ENCODE results near the gene CORO7. TPM values are rescaled to one million over a fixed set of nuclear protein-coding genes. Genes with fewer than 3 reads are reported as not detected.

The CORO7 gene
- total RNA-seq, 1 donor from 2014 or later = 35.1 TPM

DNA sequence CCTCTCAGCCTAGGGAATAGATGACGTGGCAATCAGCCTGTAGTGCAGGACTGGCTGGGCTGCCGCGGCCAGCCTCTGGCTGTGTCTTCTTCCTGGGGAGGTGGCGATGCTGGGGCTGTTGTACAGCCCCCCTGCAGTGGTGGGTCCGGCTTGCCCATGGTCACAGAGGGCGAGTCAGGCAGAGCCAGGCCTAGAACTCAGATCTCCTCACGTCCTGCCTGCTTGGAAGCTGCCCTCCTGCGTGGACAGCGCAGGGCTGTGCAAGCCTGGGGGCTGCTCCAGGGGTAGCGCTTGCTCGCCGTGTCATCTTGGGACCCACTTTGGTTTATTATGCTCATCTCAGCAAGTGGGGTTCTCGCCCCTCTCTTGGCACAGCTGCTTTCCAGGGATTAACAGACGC is 38.7 kb upstream of the CORO7 start:
- Mint-ChIP-seq H3K4me3 (no peak overlapping the region), H3K4me1 (no peaks in the 10 kb centered on the region), H3K27me3 (ENCODE audit: low read depth) (no peaks in the 10 kb centered on the region), H3K9me3 (no peaks in the 10 kb centered on the region), H3K27ac (no peak overlapping the region), H3K36me3 (peaks cover 21% of the 10 kb centered on the region)
- TF ChIP-seq, protein P1, sequence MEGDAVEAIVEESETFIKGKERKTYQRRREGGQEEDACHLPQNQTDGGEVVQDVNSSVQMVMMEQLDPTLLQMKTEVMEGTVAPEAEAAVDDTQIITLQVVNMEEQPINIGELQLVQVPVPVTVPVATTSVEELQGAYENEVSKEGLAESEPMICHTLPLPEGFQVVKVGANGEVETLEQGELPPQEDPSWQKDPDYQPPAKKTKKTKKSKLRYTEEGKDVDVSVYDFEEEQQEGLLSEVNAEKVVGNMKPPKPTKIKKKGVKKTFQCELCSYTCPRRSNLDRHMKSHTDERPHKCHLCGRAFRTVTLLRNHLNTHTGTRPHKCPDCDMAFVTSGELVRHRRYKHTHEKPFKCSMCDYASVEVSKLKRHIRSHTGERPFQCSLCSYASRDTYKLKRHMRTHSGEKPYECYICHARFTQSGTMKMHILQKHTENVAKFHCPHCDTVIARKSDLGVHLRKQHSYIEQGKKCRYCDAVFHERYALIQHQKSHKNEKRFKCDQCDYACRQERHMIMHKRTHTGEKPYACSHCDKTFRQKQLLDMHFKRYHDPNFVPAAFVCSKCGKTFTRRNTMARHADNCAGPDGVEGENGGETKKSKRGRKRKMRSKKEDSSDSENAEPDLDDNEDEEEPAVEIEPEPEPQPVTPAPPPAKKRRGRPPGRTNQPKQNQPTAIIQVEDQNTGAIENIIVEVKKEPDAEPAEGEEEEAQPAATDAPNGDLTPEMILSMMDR (IDR thresholded peaks at IDR 0.05; ENCODE audit: unreplicated experiment) = no peak
- no peak for DNase-seq (ENCODE audit: low spot score in 2 of 2, unreplicated experiment in 2 of 2)

DNA sequence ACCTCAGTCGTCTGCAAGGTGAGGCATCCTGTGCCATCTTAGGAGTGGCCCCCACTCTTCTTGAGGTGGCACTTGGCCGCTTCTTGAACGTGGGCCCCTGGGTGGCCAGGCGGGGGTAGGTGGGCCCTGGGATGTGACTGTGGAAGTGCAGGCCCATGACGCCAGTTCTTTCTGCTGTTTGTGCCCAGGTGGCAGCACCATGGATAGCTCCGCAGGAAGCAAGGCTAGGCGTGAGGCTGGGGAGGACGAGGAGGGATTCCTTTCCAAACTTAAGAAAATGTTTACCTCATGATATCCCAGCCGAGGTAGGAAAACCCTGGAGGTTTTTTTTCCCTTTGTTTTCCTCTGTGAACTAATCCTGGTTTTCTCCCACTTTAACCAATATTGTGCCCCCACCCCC is 38.2 kb upstream of the CORO7 start:
- Mint-ChIP-seq H3K9me3 (no peaks in the 10 kb centered on the region), H3K27ac (no peak overlapping the region), H3K27me3 (ENCODE audit: low read depth) (no peaks in the 10 kb centered on the region), H3K4me1 (no peaks in the 10 kb centered on the region), H3K4me3 (no peak overlapping the region), H3K36me3 (peaks cover 20% of the 10 kb centered on the region)
- TF ChIP-seq, protein P1 (IDR thresholded peaks at IDR 0.05; ENCODE audit: unreplicated experiment) = no peak
- no peak for DNase-seq (ENCODE audit: low spot score in 2 of 2, unreplicated experiment in 2 of 2)

DNA sequence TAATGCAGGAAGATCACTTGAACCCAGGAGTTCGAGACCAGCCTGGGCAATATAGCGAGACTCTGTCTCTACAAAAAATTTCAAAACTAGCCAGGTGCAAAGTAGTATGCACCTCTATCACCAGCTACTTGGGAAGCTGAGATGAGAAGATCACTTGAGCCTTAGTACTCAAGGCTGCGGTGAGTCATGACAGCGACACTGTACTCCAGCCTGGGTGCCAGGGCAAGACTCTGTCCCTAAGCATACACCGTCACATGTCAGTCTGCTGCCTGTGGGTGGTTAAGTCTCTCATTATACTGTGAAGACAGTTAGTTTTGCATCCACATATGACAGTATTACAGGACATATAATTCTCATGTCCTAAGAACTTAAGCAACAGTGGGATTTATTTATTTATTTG is 36.3 kb upstream of the CORO7 start:
- Mint-ChIP-seq H3K36me3 (peaks cover 21% of the 10 kb centered on the region), H3K27ac (no peak overlapping the region)
- DNase-seq (ENCODE audit: low spot score in 2 of 2, unreplicated experiment in 2 of 2) = no peak

DNA sequence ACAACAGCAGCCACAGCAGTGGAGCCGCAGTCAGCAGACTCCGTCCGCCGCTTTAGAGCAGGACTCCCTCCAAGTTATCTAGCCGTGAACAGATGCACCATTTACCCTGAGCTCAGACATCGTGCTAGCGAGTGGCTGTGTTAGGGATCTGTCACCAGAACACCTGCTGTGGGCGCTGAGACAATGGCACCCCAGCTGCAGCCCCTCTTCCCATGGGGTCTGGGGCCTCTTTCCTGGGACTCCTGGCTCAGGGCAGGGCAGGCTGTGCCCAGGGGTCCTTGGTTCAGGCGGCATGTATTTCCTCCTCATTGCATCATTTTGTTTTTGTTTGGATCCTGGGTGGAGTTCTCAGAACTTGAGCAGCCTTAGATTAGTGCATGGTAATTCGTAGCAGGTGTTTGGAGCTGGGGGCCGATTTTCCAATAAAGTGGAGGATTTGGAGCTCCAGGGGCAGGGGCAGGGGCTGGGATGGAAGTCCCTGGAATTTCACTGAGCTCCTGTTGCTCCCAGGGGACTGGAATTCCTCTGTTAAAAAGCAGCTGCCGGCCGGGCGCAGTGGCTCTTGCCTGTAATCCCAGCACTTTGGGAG is 34.6 kb upstream of the CORO7 start:
- no peaks in the 10 kb centered on the region for H3K27me3 Mint-ChIP-seq (ENCODE audit: low read depth)
- H3K4me1 Mint-ChIP-seq = no peaks in the 10 kb centered on the region
- TF ChIP-seq, protein P1 (IDR thresholded peaks at IDR 0.05; ENCODE audit: unreplicated experiment) = no peak
- H3K4me3 Mint-ChIP-seq = no peak overlapping the region
- peaks cover 23% of the 10 kb centered on the region for H3K36me3 Mint-ChIP-seq
- no peaks in the 10 kb centered on the region for H3K9me3 Mint-ChIP-seq
- no peak for DNase-seq (ENCODE audit: low spot score in 2 of 2, unreplicated experiment in 2 of 2)
- H3K27ac Mint-ChIP-seq = no peak overlapping the region

More for the DNA sequence above, 36.3 kb upstream of the CORO7 start:
- no peak overlapping the region for H3K4me3 Mint-ChIP-seq
- TF ChIP-seq, protein P1 (IDR thresholded peaks at IDR 0.05; ENCODE audit: unreplicated experiment) = no peak
- no peaks in the 10 kb centered on the region for H3K4me1 Mint-ChIP-seq
- no peaks in the 10 kb centered on the region for H3K27me3 Mint-ChIP-seq (ENCODE audit: low read depth)
- no peaks in the 10 kb centered on the region for H3K9me3 Mint-ChIP-seq

DNA sequence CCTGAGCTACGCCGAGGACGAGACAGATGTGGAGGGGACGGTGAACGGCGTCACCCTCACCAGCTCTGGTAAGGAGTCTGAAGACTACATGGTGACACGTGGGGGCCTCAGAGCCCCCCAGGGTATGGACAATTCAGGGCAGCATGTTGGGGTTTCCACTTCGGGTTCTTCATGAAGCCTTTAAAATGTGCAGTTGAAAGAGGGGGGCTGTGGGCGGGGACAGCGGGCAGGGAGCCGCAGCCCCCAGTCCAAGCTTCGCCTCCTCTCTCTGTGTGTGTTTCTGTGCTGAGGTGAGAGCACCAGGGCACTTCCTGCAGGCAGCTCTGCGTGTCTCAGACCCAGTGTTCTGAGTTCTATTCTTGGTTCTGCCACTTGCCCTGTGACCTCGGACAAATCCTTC is 34.0 kb upstream of the CORO7 start:
- H3K27ac Mint-ChIP-seq = no peak overlapping the region
- H3K9me3 Mint-ChIP-seq = no peaks in the 10 kb centered on the region
- no peak for DNase-seq (ENCODE audit: low spot score in 2 of 2, unreplicated experiment in 2 of 2)
- H3K27me3 Mint-ChIP-seq (ENCODE audit: low read depth) = no peaks in the 10 kb centered on the region
- H3K4me1 Mint-ChIP-seq = no peaks in the 10 kb centered on the region
- TF ChIP-seq, protein P1 (IDR thresholded peaks at IDR 0.05; ENCODE audit: unreplicated experiment) = no peak
- no peak overlapping the region for H3K4me3 Mint-ChIP-seq
- H3K36me3 Mint-ChIP-seq = peaks cover 23% of the 10 kb centered on the region

DNA sequence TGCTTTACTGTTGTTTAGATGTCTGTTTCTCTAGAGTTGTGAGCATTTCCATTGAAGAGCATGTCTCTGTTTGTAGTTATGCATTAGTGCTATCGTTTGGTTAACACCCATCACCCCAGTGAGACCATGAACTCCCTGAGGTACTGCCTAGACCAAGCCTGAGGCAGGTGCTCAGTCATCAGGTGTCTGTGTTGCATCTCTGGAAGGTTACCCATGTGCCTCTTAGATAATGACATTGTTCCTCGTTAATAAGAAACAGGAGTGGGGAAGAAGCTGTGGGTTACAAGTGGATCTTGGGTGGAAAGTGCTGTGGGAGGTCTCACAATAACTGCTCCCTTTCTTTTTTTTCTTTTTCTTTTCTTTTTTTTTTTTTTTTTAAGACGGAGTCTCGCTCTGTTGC is 27.6 kb upstream of the CORO7 start:
- H3K9me3 Mint-ChIP-seq = no peaks in the 10 kb centered on the region
- no peak overlapping the region for H3K27ac Mint-ChIP-seq
- H3K27me3 Mint-ChIP-seq (ENCODE audit: low read depth) = no peaks in the 10 kb centered on the region
- DNase-seq (ENCODE audit: low spot score in 2 of 2, unreplicated experiment in 2 of 2) = no peak
- H3K36me3 Mint-ChIP-seq = peaks cover 42% of the 10 kb centered on the region
- no peaks in the 10 kb centered on the region for H3K4me1 Mint-ChIP-seq
- no peak overlapping the region for H3K4me3 Mint-ChIP-seq
- TF ChIP-seq, protein P1 (IDR thresholded peaks at IDR 0.05; ENCODE audit: unreplicated experiment) = no peak

All from mesothelial cell of epicardium (in vitro differentiated cells).